ENCODE measurements around the gene GPRC5A.

GPRC5A gene

GRCh38 chr12:12893438-12893837, 2.1 kb downstream of the GPRC5A start:
- Histone ChIP-seq H3K4me1 (ENCODE audit: control insufficient read depth, insufficient read depth, low read length) (peaks cover 9% of the 10 kb centered on the region), H3K9me3 (ENCODE audit: control insufficient read depth, insufficient read depth, low read depth, low read length) (no peaks in the 10 kb centered on the region), H3K36me3 (ENCODE audit: control insufficient read depth in 2 of 2, insufficient read depth in 1 of 2, low read length in 2 of 2) (no peaks in the 10 kb centered on the region; a peak in 1 of 3 replicates), H3K27ac (ENCODE audit: extremely low read depth, low read depth, low read length) (no peak overlapping the region), H3K4me3 (ENCODE audit: low read depth, low read length) (peak overlapping the region; percentile 59)
- ChIA-PET CTCF (interaction anchor here (2.3 to 4.3 kb wide), 2 partner anchors 22 to 57 kb away, joined by 10 to 44 read pairs; no protein-coding TSS in a partner anchor), POLR2A (interaction anchor here (1.1 to 1.3 kb wide), 2 partner anchors 48 to 168 kb away, joined by 3 to 4 read pairs; no protein-coding TSS in a partner anchor)
- TF ChIP-seq ZNF639 (tag by site-specific recombination; IDR thresholded peaks at IDR 0.05): no peak
- TF ChIP-seq SP3 (tag by site-specific recombination; IDR thresholded peaks at IDR 0.05): no peak
- no peak for TF ChIP-seq ZNF112 (tag by site-specific recombination; IDR thresholded peaks at IDR 0.05)
- no peak for TF ChIP-seq ZNF670 (tag by site-specific recombination; IDR thresholded peaks at IDR 0.05; ENCODE audit: low read depth)
- TF ChIP-seq ZBTB48 (tag by site-specific recombination; IDR thresholded peaks at IDR 0.05): no peak
- no peak for TF ChIP-seq ZNF521 (tag by site-specific recombination; IDR thresholded peaks at IDR 0.05)
- no peak for TF ChIP-seq ZNF513 (tag by site-specific recombination; IDR thresholded peaks at IDR 0.05)
- no peak for TF ChIP-seq ELK4 (IDR thresholded peaks at IDR 0.05; ENCODE audit: borderline replicate concordance, low read depth, low read length)

DNA sequence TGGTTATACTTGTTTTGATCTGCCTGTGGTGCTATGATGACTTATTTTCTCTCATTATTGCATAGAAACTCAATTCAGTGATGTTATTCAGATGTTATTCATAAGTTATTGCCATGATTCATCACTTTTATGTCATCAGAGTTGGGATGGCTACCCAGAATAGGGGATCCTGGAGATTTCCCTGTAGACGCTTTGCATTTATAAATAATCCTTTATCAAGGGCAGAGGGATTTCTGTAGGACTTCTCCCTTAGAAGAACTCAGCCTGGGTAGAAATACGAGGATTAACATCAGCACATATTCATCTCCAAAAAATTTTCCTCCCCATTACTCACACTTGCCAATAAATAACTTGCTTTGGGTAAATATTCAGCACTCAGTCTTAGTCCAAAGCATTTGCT, 4.9 kb downstream of the GPRC5A start:
- no peaks in the 10 kb centered on the region for H3K9me3 ChIP-seq (ENCODE audit: control insufficient read depth, insufficient read depth, low read depth, low read length)
- CTCF ChIA-PET: interaction anchor here (0.6 to 1.1 kb wide), 3 partner anchors 86 to 107 kb away, joined by 3 to 5 read pairs (median 5); no protein-coding TSS in a partner anchor
- POLR2A ChIA-PET: interaction anchor here (0.6 to 1.0 kb wide), 2 partner anchors 9 to 58 kb away, joined by 3 read pairs; no protein-coding TSS in a partner anchor
- no peak overlapping the region for H3K4me3 ChIP-seq (ENCODE audit: low read depth, low read length)
- H3K4me1 ChIP-seq (ENCODE audit: control insufficient read depth, insufficient read depth, low read length): peaks cover 13% of the 10 kb centered on the region
- no peak overlapping the region for H3K27ac ChIP-seq (ENCODE audit: extremely low read depth, low read depth, low read length)
- no peaks in the 10 kb centered on the region; a peak in 1 of 3 replicates for H3K36me3 ChIP-seq (ENCODE audit: control insufficient read depth in 2 of 2, insufficient read depth in 1 of 2, low read length in 2 of 2)
- TF ChIP-seq ZNF37A (tag by site-specific recombination; IDR thresholded peaks at IDR 0.05) (no peak), PRDM6 (tag by site-specific recombination; IDR thresholded peaks at IDR 0.05) (peak; percentile 73), YY2 (tag by site-specific recombination; IDR thresholded peaks at IDR 0.05) (no peak), ZBTB21 (tag by site-specific recombination; IDR thresholded peaks at IDR 0.05) (peak; percentile 66; the same call in 1 of the 2 replicates), ZNF629 (tag by site-specific recombination; IDR thresholded peaks at IDR 0.05) (peak; percentile 83), ZEB2 (tag by site-specific recombination; IDR thresholded peaks at IDR 0.05) (peak; percentile 38; the same call in 1 of the 2 replicates), PRDM1 (tag by site-specific recombination; IDR thresholded peaks at IDR 0.05) (no peak)
- TF ChIP-seq, protein P1, sequence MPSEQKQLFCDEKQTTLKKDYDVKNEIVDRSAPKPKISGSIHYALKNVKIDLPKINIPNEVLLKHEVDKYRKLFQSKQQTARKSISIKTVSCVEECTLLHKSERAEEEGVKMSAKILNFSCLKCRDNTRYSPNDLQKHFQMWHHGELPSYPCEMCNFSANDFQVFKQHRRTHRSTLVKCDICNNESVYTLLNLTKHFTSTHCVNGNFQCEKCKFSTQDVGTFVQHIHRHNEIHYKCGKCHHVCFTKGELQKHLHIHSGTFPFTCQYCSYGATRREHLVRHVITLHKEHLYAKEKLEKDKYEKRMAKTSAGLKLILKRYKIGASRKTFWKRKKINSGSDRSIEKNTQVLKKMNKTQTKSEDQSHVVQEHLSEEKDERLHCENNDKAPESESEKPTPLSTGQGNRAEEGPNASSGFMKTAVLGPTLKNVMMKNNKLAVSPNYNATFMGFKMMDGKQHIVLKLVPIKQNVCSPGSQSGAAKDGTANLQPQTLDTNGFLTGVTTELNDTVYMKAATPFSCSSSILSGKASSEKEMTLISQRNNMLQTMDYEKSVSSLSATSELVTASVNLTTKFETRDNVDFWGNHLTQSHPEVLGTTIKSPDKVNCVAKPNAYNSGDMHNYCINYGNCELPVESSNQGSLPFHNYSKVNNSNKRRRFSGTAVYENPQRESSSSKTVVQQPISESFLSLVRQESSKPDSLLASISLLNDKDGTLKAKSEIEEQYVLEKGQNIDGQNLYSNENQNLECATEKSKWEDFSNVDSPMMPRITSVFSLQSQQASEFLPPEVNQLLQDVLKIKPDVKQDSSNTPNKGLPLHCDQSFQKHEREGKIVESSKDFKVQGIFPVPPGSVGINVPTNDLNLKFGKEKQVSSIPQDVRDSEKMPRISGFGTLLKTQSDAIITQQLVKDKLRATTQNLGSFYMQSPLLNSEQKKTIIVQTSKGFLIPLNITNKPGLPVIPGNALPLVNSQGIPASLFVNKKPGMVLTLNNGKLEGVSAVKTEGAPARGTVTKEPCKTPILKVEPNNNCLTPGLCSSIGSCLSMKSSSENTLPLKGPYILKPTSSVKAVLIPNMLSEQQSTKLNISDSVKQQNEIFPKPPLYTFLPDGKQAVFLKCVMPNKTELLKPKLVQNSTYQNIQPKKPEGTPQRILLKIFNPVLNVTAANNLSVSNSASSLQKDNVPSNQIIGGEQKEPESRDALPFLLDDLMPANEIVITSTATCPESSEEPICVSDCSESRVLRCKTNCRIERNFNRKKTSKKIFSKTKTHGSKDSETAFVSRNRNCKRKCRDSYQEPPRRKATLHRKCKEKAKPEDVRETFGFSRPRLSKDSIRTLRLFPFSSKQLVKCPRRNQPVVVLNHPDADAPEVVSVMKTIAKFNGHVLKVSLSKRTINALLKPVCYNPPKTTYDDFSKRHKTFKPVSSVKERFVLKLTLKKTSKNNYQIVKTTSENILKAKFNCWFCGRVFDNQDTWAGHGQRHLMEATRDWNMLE (tag by site-specific recombination; conservative IDR thresholded peaks at IDR 0.05; ENCODE audit: low read depth): no peak

Data from HEK293 (cell line).